Measurements from ENCODE around the gene VPS11. TPM values are rescaled to one million over a fixed set of nuclear protein-coding genes. Genes with fewer than 3 reads are reported as not detected.

VPS11 gene
- total RNA-seq: 27.8 and 30.6 TPM in 2 replicates

DNA sequence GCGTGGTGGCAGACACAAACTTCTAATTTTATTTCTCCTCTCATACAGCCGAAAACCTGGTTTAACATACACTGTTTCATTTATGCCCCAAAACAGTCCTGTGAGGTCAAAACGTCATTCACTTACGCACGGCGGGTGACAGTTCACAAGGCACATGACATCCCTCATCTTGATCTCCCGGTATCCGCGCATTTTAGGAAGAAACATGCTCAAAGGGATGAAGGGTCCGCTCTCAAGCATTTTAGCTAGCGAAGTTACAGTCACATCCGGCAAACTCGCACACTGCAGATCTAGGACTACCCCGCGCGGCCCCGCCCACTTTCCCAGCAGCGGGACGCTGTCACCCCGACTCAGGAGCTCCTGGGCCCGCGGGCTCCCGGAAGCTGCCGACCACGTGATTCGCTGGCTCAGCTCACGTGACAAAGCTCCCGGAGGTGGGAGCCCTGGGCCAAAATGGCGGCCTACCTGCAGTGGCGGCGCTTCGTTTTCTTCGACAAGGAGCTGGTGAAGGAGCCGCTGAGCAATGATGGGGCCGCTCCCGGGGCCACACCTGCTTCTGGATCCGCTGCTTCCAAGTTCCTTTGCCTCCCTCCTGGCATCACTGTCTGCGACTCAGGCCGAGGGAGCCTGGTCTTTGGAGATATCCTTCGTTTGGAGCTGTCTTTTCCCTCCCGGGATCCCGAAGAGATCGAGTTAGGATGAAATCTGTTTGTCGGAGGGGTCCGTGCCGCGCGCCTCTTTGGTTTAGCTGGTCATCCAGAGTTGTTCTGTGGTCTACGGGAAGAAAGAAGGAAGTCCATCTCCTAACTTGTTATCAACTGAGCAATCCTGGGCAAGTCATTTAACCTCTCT is at the start of gene VPS11:
Gene VPS11 (plus strand): TSS at position 448 of the 852 bp plus-strand sequence. CDS start 6 bp downstream, at position 454.

DNA sequence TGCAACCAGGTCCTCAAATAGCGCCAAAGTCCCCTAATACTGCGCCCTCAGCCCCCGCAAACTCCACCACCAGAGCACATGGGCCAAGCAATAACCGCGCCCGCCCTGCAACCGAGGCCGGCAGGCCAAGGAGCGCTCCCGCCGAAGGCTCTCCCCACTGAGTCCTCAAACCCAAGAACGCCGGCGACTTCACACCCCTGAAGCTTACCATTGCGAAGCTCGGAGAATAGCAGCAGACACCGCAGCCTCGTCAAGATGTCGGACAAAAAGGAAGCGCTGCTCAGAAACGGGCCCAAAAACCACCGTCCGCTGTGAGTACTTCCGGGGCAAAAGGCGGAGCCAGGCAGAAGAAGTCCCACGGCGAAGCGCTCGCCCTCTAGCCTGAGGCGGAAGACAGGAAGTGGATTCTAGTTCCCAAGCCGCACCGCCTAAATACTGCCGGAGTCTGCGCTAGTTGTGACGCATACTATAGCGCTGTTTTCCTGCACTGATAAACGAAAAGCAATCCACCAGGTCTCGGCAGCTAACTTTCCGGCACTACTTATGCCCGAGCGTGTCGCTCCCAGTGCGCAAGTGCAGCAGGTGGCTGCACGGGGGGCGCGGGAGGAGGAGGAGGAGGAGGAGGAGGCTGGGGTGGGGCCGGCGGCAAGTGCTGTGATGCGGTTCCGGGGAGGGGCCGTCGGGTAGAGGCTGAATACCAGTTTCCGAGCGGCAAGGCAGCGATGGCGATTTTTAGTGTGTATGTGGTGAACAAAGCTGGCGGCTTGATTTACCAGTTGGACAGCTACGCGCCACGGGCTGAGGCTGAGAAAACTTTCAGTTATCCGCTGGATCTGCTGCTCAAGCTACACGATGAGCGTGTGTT is 49.3 kb upstream of the VPS11 start, which contains the start of the genes RPS25 and TRAPPC4:
Gene RPS25 (minus strand): TSS at position 270 of the 865 bp plus-strand sequence. CDS start 59 bp downstream, at position 211.
Gene TRAPPC4 (plus strand): TSS at position 693 of the 865 bp plus-strand sequence. CDS start 30 bp downstream, at position 723.

DNA sequence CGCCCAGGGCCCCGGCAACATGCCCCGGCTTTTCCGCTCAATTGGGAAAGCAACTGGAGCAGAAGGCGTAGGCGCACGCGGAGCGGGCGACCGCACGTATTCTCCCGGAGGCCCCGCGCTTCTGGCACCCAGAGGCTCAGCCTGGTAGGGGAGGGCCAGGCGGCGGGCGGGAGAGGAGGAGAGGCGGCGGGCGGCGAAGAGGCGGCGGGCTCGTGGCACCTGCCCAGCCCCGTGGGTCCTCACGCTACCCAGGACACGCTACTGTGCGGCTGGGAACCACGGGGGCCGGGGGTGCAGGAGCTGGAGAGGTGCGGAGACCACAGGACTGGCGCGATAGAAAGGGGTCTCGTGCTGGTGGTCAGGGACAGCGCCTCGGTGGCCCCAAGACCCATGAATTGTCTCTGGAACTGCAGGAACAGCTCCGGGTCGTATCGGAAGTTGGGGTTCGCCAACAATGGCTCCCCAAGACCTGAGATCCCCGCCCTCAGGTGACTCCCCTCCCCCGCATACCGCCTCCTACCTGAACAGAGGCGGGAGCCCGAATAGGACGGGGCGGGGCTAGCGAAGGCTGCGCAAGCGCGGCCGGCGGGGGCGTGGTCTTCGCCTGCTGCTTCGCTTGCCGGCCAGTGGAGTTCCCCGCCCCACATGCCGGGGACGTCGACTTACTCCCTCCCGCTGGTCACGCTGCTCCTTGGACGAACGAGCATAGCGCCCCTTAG is 37.1 kb upstream of the VPS11 start, which contains the start of gene SLC37A4:
Gene SLC37A4 (minus strand): TSS at position 549 of the 719 bp plus-strand sequence.

DNA sequence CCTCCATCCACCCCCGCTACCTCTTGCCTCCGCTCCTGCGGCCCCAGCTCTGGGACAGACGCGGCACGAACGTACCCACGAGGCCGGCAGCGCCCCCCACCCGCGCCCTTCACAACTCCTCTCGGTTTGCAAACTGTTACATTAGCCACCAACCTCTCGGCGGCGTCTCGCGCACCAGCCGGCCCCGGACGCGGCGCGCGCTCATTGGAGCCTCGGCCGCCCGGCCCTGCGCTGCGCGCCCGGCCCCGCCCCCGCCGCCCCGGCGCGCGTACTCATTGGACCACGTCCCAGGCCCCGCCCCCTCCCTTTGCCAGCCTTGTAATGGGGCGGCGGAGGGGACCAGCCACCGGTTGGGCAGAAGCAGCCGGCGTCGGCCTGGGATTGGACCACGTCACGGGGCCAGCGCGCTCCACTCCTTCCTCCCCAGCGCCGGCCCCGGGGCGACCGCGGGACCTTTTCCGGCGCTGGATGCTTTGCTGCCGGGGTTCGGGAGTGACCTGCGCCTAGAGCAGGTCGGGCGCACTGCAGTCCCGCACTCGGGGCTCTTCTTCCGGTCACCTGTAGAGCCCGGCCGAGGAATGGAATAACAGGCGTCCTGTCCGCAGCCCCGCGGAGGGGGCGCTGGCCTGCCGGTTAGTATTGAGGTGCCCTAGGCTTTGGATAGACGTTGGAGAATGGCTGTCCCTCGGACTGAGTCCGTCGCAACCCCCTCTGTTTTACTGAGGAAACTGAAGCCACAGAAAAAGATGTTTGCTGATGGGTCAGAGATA is 10.4 kb upstream of the VPS11 start, which contains the start of gene HYOU1:
Gene HYOU1 (minus strand): TSS at position 206 of the 770 bp plus-strand sequence. CDS start 1,045 bp downstream, outside the sequence.

DNA sequence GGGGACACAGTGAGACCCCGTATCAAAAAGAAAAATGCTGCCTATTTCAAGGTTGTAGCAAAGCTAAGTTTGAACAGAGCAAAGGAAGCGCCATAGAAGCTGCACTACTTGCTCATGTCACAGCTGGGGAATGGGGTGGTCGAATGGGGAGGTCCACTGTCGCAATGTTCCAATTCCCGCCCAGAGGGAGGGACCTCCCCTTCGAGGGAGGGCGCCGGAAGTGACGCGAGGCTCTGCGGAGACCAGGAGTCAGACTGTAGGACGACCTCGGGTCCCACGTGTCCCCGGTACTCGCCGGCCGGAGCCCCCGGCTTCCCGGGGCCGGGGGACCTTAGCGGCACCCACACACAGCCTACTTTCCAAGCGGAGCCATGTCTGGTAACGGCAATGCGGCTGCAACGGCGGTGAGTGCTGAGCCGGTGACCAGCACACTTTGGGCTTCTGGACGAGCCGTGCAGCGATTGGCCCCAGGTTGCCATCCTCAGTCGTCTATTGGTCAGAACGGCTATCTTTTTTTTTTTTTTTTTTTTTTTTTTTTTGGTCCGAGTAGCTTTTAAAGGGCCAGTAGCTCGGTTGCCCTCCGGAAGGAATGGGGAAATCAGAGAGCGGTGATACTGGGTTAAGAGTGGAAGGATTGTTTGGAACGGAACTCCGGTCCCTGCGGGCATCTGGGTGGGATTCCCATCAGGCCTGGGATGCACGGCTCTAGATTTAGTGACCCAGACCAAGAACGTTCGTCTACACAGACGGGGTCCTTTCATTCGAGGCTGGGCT is 17.2 kb downstream of the VPS11 start, which contains the start of gene HMBS:
Gene HMBS (plus strand): TSS at position 219 of the 774 bp plus-strand sequence. CDS start 153 bp downstream, at position 372.

DNA sequence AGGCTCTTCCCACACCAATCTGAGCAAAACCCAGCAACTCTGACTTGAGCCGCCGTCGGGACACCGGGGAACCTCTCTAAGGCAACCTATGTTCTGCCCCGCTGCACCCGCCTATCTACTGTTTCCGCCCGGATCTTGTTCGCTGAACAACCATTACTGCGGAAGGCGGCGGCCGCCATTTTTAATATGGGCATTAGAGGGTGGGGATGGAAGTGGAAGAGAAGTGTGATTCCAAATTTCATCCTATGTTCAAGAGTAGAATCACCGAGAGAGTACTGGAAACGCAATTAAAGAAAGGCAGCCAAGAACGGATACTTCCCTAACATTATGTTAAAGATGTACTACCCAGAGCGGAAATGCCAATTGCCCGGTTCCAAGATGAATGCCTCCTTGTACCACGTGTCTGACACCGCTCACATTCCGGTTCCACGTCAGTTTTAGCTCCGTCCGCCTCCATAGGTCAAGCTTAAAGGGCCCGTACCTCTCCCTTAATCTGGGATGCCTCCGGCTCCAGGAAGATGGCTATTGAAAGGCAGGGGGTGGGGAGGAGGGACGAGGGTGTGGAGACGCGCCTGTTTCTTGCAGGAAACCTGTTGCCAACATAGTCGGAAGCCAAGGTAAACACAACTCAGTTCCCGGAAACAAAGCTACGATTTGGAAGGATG is 34.3 kb downstream of the VPS11 start, which contains the start of gene DPAGT1:
Gene DPAGT1 (minus strand): TSS at position 95 of the 665 bp plus-strand sequence. CDS start 198 bp downstream, outside the sequence.

DNA sequence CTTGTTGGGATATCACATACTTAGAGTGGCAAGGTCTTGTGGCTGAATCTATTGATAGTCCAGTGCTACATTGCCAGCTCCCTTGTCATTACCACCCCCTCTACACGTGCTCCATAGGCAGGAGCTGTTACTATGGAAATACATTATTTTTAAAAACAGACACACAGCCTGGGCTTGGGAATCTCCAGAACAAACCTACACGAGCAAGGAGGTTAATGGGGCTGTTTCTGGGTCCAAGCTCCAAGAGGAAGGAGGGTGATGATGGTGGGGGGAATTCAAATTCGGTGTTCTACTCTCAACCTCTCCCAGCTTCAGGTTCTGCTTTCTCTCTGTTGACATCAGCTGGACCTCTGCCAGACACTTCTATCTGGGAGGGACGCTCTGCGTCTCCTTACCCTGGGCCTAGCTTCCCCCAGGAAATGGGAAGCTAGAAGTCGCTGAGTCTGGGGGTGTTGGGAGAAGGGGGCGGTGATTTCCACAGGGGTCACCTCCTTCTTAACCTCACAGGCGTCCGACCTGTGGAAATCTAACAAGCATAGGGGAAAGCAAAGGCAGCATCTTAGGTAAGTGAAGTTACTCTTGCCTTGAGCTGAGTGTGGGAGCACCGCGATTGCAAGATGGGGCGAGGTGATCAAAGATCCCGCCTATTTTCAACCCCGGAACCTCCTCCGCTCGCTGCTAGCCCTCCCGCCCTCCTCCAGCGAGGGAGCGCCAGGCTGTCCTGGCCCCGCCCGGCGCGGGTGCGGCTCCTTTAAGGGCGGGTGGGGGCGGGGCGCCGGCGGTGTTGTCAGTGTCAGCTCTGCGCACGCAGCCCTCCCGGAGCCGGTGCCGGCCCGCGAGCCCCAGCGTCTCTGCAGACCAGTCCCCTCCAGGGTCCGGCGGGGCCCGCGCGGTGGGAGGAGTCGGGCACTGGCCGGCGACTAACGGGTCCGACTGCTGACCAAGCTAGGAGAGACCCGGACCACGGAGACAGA is 39.2 kb downstream of the VPS11 start, which contains the start of gene C2CD2L:
Gene C2CD2L (plus strand): TSS at position 781 of the 974 bp plus-strand sequence. CDS start 398 bp downstream, outside the sequence.

DNA sequence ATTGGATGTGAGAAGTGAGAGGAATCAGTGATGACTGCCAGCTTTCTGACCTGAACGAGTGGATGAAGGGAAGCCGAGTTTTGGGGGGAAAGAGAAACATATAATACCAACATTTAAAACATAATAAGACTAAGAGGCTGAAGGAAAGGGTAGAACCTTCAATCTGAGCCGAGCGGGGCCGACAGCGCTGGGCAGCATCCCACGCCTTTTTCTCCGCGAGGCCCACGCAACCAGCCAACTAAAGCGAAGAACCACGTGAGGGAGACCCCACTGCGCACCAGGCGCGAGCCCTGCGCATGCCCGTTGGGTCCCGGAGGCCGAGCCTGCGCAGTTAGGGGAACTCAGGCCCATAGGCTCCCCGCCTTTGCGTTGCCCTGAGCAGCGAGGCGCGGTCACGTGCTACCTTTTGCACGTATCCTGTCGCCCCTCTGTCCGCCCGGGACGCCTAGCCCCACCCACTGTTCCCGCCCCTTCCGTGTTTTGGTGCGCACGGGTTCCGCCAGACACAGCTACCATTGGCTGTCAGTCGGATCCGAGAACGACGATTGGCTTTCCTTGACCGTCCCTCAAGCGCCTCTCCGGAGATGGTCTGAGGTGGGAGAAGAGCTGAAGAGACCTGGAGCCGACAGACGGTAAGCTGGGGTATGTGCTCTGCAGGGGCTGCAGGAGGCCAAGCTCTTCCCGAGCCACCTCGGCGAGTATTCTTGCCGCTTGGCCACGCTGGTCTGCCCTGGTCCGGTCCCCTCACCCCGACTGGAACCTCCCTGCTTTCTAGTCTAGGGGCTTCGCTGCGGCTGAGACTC is 53.6 kb downstream of the VPS11 start, which contains the start of gene HINFP:
Gene HINFP (plus strand): TSS at position 573 of the 803 bp plus-strand sequence. CDS start 5,365 bp downstream, outside the sequence.

Other genes starting within 250 kb of the VPS11 start
- gene CXCR5, start 183.9 kb upstream of the VPS11 start, total RNA-seq: not detected in 2 replicates
- gene BCL9L, start 141.9 kb upstream of the VPS11 start, total RNA-seq: 5.1 and 5.5 TPM in 2 replicates
- not detected in 2 replicates for gene UPK2, start 111.5 kb upstream of the VPS11 start, total RNA-seq
- gene FOXR1, start 96.1 kb upstream of the VPS11 start, total RNA-seq: not detected in 2 replicates
- gene CENATAC, start 69.7 kb upstream of the VPS11 start, total RNA-seq: 8.9 and 9.3 TPM in 2 replicates
- 631 and 888 TPM in 2 replicates for gene RPS25, start 49.5 kb upstream of the VPS11 start, total RNA-seq
- 66.1 and 89.7 TPM in 2 replicates for gene TRAPPC4, start 49.1 kb upstream of the VPS11 start, total RNA-seq
- gene SLC37A4, start 36.9 kb upstream of the VPS11 start, total RNA-seq: 13.2 and 13.8 TPM in 2 replicates
- 199 and 221 TPM in 2 replicates for gene HYOU1, start 10.6 kb upstream of the VPS11 start, total RNA-seq
- 3.3 and 4.0 TPM in 2 replicates for gene HMBS, start 17.1 kb downstream of the VPS11 start, total RNA-seq
- 12.7 and 13.8 TPM in 2 replicates for gene DPAGT1, start 34.0 kb downstream of the VPS11 start, total RNA-seq
- gene C2CD2L, start 39.5 kb downstream of the VPS11 start, total RNA-seq: 2.4 and 3.6 TPM in 2 replicates
- 13.4 and 14.2 TPM in 2 replicates for gene HINFP, start 53.8 kb downstream of the VPS11 start, total RNA-seq
- under 0.01 TPM in 2 replicates for gene ABCG4, start 81.2 kb downstream of the VPS11 start, total RNA-seq
- gene NLRX1, start 100.9 kb downstream of the VPS11 start, total RNA-seq: 9.5 and 11.1 TPM in 2 replicates
- gene NHERF4, start 117.7 kb downstream of the VPS11 start, total RNA-seq: 0.17 TPM in 1 of 2 replicates, not detected in the other
- 8.1 and 8.8 TPM in 2 replicates for gene CBL, start 138.5 kb downstream of the VPS11 start, total RNA-seq
- gene MCAM, start 249.3 kb downstream of the VPS11 start, total RNA-seq: 17.2 and 35.5 TPM in 2 replicates